K562 (cell line): ENCODE results near the gene CCL2. TPM values are rescaled to one million over a fixed set of nuclear protein-coding genes. Genes with fewer than 3 reads are reported as not detected.

ENCODE experiments used
- ATAC-seq: fragments of 200-7000 bp; cut with Tn5 transposase; 3 replicates; pipeline ENCODE4 v1.9.1; 2020; ENCODE audit warnings: moderate library complexity
- BruUV-seq: library from RNA; stranded (reverse); fragments of 400-500 nt; replicated peaks from 2 replicates; lab custom pipeline; 2021; lab: Mats Ljungman, UMichigan
- CTCF ChIA-PET: fragments of 300-600 bp; formaldehyde crosslinking; extraction: SDS; loops from one replicate; lab custom pipeline; 2021; ENCODE audit warnings: low intra/inter-chr PET ratio; lab: Yijun Ruan, JAX
- POLR2A ChIA-PET: fragments of 300-600, 350-650 bp; sonication (Branson Sonifier 250); formaldehyde crosslinking; extraction: SDS; loops from one replicate; lab custom pipeline; 2021; ENCODE audit warnings: antibody characterized with exemption, inconsistent platforms; lab: Yijun Ruan, JAX
- DNase-seq, 4 experiments: peaks; one replicate each; pipeline versions ENCODE4 v3.0.0 to v3.0.0-alpha.2; 2011 to 2018; ENCODE audit warnings: low spot score in 3 of 4, mixed read lengths in 3 of 4; ENCODE audit errors: extremely low read depth in 1 of 4
- FAIRE-seq: peaks from 2 replicates; lab custom pipeline; 2011; peaks lifted over from hg19 to GRCh38; lab: Jason Lieb, UNC
- H2AFZ ChIP-seq: 2 replicates; pipeline ENCODE4 v1.6.0; 2011; ENCODE audit warnings: low read depth, low read length, control low read depth, inconsistent platforms
- H3K27ac ChIP-seq: fragments of 200-600 bp; 3 replicates; pipeline ENCODE4 v1.8.0; 2011; ENCODE audit warnings: low read depth, mild to moderate bottlenecking, control low read depth, inconsistent platforms, low read length, moderate library complexity, mixed read lengths; ENCODE audit errors: extremely low read depth
- H3K27me3 ChIP-seq, 2 experiments: fragments of 300-600 bp in 1 of 2; 2 replicates in 1 of 2; 3 replicates in 1 of 2; pipeline versions ENCODE4 v1.6.0 to v1.8.0; 2011; ENCODE audit warnings: inconsistent platforms in 2 of 2, low read length in 2 of 2, mild to moderate bottlenecking in 1 of 2, mixed read lengths in 1 of 2, moderate library complexity in 1 of 2; ENCODE audit not compliant: control insufficient read depth in 2 of 2, insufficient read depth in 2 of 2
- H3K36me3 ChIP-seq: fragments of 300-600 bp; 3 replicates; pipeline ENCODE4 v1.8.0; 2011; ENCODE audit warnings: mild to moderate bottlenecking, low read length, inconsistent platforms; ENCODE audit not compliant: control insufficient read depth, insufficient read depth
- H3K4me1 ChIP-seq, 2 experiments: fragments of 200-600 bp in 1 of 2; replicated peaks in 1 of 2; 2 replicates in 1 of 2; 3 replicates in 1 of 2; pipeline versions ENCODE4 v1.5.1 to v1.8.0; 2011; ENCODE audit warnings: inconsistent platforms in 2 of 2, low read length in 2 of 2, mild to moderate bottlenecking in 1 of 2, mixed read lengths in 1 of 2, moderate library complexity in 1 of 2; ENCODE audit not compliant: control insufficient read depth in 2 of 2, insufficient read depth in 2 of 2
- H3K4me2 ChIP-seq: 2 replicates; pipeline ENCODE4 v1.6.1; 2011; ENCODE audit warnings: low read length, control low read depth, inconsistent platforms, mixed read lengths; ENCODE audit not compliant: insufficient read depth
- H3K4me3 ChIP-seq: fragments of 200-600 bp; sonication (generic), shearing (Covaris generic); 2 replicates; pipeline ENCODE4 v1.5.1; 2016; ENCODE audit warnings: control low read depth, inconsistent platforms
- H3K79me2 ChIP-seq: fragments of 200-600 bp; 3 replicates; pipeline ENCODE4 v1.8.0; 2011; ENCODE audit warnings: low read length, inconsistent platforms; ENCODE audit not compliant: control insufficient read depth, insufficient read depth
- H3K9ac ChIP-seq, 2 experiments: 2 replicates each; pipeline versions ENCODE4 v1.6.0 to v1.6.1; 2011; ENCODE audit warnings: low read depth in 2 of 2, low read length in 2 of 2, control low read depth in 1 of 2, inconsistent platforms in 1 of 2, mild to moderate bottlenecking in 1 of 2, mixed read lengths in 1 of 2; ENCODE audit not compliant: insufficient read depth in 1 of 2
- H3K9me1 ChIP-seq: one replicate; pipeline ENCODE4 v1.6.0; 2011; ENCODE audit warnings: inconsistent platforms, mild to moderate bottlenecking, low read length, moderate library complexity; ENCODE audit not compliant: control insufficient read depth, insufficient read depth
- H3K9me3 ChIP-seq: replicated peaks from 2 replicates; pipeline ENCODE4 v1.5.1; 2011; ENCODE audit warnings: low read depth, low read length, inconsistent platforms; ENCODE audit not compliant: control insufficient read depth, insufficient read depth
- H4K20me1 ChIP-seq: replicated peaks from 2 replicates; pipeline ENCODE4 v1.6.1; 2011; ENCODE audit warnings: low read length, inconsistent platforms, mixed read lengths; ENCODE audit not compliant: control insufficient read depth, insufficient read depth
- ASH1L ChIP-seq: fragments of 450-650 bp; IDR thresholded peaks from 2 replicates; pipeline ENCODE4 v1.6.1; 2018; ENCODE audit warnings: borderline replicate concordance, mild to moderate bottlenecking, low read depth; ENCODE audit not compliant: partially characterized antibody
- ATF2 ChIP-seq: sonication (generic); formaldehyde crosslinking; IDR thresholded peaks from 2 replicates; pipeline ENCODE4 v1.8.1; 2022; ENCODE audit warnings: missing genetic modification reagents
- CBX5 ChIP-seq: IDR thresholded peaks from 2 replicates; pipeline ENCODE4 v1.6.1; 2014; ENCODE audit warnings: low read depth, borderline replicate concordance
- POLR3G ChIP-seq: IDR thresholded peaks from 2 replicates; pipeline ENCODE4 v1.6.1; 2011; ENCODE audit not compliant: insufficient read length, insufficient replicate concordance; ENCODE audit errors: extremely low read depth
- ZNF324 ChIP-seq: fragments of 250-450 bp; sonication (Bioruptor Pico); IDR thresholded peaks from 2 replicates; pipeline ENCODE4 v1.4.0; 2020; ENCODE audit warnings: mild to moderate bottlenecking
- WGBS: fragments of 100-300 bp; shearing (Covaris generic); methylation state at CpG from one replicate; pipeline ENCODE4 v1.1.6; 2016; ENCODE audit warnings: low coverage, mixed read lengths; ENCODE audit not compliant: insufficient coverage; ENCODE audit errors: missing lambda C conversion rate; 5-methylcytosine and 5-hydroxymethylcytosine counted together
- in situ Hi-C: fragments of 300-500 bp; cut with MboI; formaldehyde crosslinking; loops from 4 replicates; pipeline ENCODE4 v1.15.0; 2018; ENCODE audit warnings: inconsistent platforms, mixed read lengths
- intact Hi-C: fragments of 100-400 bp; cut with micrococcal nuclease; formaldehyde crosslinking; loops from 2 replicates; pipeline ENCODE4 v1.14.2; 2022
- polyA plus RNA-seq, 8 experiments: library from polyadenylated mRNA; depleted of rRNA in 4 of 8; stranded (reverse) in 5 of 8; unstranded in 3 of 8; fragments of >200 nt; fragmentation: Nextera tagmentation in 2 of 8; fragmentation: Illumina TruSeq in 1 of 8; extraction: Ambion mirVana in 2 of 8; extraction: Trizol in 1 of 8; gene quantifications; 2 replicates each; pipeline versions ENCODE4 v1.2.1 to v1.2.3, GENCODE V29; 2011 to 2014; ENCODE audit warnings: inconsistent platforms in 1 of 8, missing spikeins in 1 of 8
- total RNA-seq, 7 experiments: library from RNA; depleted of rRNA in 6 of 7; stranded (reverse); fragments of >200 nt in 6 of 7; fragmentation: Illumina TruSeq in 2 of 7; extraction: Trizol in 2 of 7; gene quantifications; 2 replicates each; pipeline versions ENCODE4 v1.2.1 to v1.2.3, GENCODE V29; 2011 to 2021; ENCODE audit warnings: low replicate concordance in 1 of 7
- TF ChIP-seq, protein P1 (sequence below): IDR thresholded peaks from 2 replicates; pipeline ENCODE4 v1.6.1; 2012; ENCODE audit warnings: low read depth, low read length, improper control_type of control experiment, borderline replicate concordance
- TF ChIP-seq, protein P2 (sequence below): fragments of 450-650 bp; formaldehyde crosslinking; IDR thresholded peaks from 2 replicates; pipeline ENCODE4 v1.4.0; 2020; ENCODE audit warnings: mild to moderate bottlenecking, moderate library complexity

The CCL2 gene
- total and polyA plus RNA-seq, 9 of the 15 experiments (the other 6 are each of a cell fraction or from before 2014, with no cell fraction given) = 0.54 to 5.4 (median 0.88) TPM

DNA sequence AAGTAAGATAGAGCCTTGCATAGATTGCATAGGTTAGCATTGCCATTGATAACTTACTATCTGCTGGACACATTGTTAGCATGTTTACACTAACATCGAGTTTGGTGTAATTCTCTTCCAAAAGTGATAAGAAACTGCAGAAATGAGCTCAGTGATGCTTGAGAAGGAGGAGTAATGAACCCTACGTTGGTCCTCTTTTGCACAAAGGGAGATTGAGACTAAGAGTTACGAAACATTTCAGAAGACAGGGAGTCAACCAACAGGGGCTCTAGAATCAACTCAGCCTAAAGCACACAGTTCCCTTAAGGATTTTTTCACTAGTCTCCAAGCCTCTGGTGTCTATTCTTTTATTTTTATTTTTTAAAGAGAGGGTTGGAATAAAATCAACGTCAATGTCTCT is 21.7 kb downstream of the CCL2 start (continued):
- TF ChIP-seq, protein P1, sequence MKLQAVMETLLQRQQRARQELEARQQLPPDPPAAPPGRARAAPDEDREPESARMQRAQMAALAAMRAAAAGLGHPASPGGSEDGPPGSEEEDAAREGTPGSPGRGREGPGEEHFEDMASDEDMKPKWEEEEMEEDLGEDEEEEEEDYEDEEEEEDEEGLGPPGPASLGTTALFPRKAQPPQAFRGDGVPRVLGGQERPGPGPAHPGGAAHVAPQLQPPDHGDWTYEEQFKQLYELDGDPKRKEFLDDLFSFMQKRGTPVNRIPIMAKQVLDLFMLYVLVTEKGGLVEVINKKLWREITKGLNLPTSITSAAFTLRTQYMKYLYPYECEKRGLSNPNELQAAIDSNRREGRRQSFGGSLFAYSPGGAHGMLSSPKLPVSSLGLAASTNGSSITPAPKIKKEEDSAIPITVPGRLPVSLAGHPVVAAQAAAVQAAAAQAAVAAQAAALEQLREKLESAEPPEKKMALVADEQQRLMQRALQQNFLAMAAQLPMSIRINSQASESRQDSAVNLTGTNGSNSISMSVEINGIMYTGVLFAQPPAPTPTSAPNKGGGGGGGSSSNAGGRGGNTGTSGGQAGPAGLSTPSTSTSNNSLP = no peak
- TF ChIP-seq ASH1L (no peak), ZNF324 (CRISPR knock-in tag) (no peak)

- H3K9me1 ChIP-seq = no peaks in the 10 kb centered on the region
- POLR2A ChIA-PET = no interaction called here
- H3K36me3 ChIP-seq = no peaks in the 10 kb centered on the region
- no peak overlapping the region for H3K4me2 ChIP-seq
- DNase-seq = no peak
- intact Hi-C loops (no loop called here), in situ Hi-C loops (no loop called here)
- no TSS peak for BruUV-seq
- no peak overlapping the region for H3K27ac ChIP-seq
- no peak for ATAC-seq
- no peaks in the 10 kb centered on the region for H3K79me2 ChIP-seq
- WGBS = 0% methylated on average over 6 of the region's 6 CpGs
- no peak for FAIRE-seq
- H2AFZ ChIP-seq = no peak overlapping the region
- no peak overlapping the region for H3K4me3 ChIP-seq
- H3K9ac ChIP-seq = no peak overlapping the region
- CTCF ChIA-PET = no interaction called here
- H4K20me1 ChIP-seq = no peaks in the 10 kb centered on the region
- no peaks in the 10 kb centered on the region for H3K9me3 ChIP-seq
- no peaks in the 10 kb centered on the region for H3K27me3 ChIP-seq
- no peak for TF ChIP-seq ATF2 (CRISPR knock-in tag)
- TF ChIP-seq, protein P2, sequence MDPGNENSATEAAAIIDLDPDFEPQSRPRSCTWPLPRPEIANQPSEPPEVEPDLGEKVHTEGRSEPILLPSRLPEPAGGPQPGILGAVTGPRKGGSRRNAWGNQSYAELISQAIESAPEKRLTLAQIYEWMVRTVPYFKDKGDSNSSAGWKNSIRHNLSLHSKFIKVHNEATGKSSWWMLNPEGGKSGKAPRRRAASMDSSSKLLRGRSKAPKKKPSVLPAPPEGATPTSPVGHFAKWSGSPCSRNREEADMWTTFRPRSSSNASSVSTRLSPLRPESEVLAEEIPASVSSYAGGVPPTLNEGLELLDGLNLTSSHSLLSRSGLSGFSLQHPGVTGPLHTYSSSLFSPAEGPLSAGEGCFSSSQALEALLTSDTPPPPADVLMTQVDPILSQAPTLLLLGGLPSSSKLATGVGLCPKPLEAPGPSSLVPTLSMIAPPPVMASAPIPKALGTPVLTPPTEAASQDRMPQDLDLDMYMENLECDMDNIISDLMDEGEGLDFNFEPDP = no peak
- no peak for TF ChIP-seq POLR3G
- TF ChIP-seq CBX5 = no peak
- no peaks in the 10 kb centered on the region for H3K4me1 ChIP-seq
Observed at GRCh38 chr17:34283571-34283970, 28.5 kb downstream of the CCL2 start.
